SK-MEL-5 (cell line): ENCODE measurements around the gene TTC7B. TPM values are rescaled to one million over a fixed set of nuclear protein-coding genes. Genes with fewer than 3 reads are reported as not detected.

ENCODE experiments used
- DNase-seq: peaks from one replicate; pipeline ENCODE4 v3.0.0-alpha.2; 2016; ENCODE audit warnings: low read depth, low spot score
- in situ Hi-C: cut with HindIII; loops from 2 replicates; pipeline ENCODE4 v1.10.0; 2016; ENCODE audit warnings: low sequenced_read_pairs, high pct_unique_total_duplicates, low pct_unique_long_range_greater_than_20kb
- total RNA-seq: library from RNA; depleted of rRNA; stranded (reverse); fragments of >200 nt; shearing (Covaris generic); gene quantifications from 2 replicates; pipeline ENCODE4 v1.2.3, GENCODE V29; 2014

Gene TTC7B
- total RNA-seq, 1 experiment from 2014 or later = 31.1 TPM

- DNase-seq = no peak
- in situ Hi-C loops = no loop called here
These were observed 219.5 kb downstream of the TTC7B start for GRCh38 chr14:90596733-90597132.

GRCh38 chr14:90593254-90594040, 222.8 kb downstream of the TTC7B start:
- DNase-seq = no peak
- in situ Hi-C loops = no loop called here

GRCh38 chr14:90592655-90593054, 223.6 kb downstream of the TTC7B start:
- in situ Hi-C loops = no loop called here

GRCh38 chr14:90587918-90588317, 228.3 kb downstream of the TTC7B start:
- DNase-seq = no peak
- in situ Hi-C loops = no loop called here

More at GRCh38 chr14:90592655-90593054, 223.6 kb downstream of the TTC7B start:
- no peak for DNase-seq

- DNase-seq = no peak
- in situ Hi-C loops = no loop called here
These were observed 228.8 kb downstream of the TTC7B start for GRCh38 chr14:90587252-90587910.

- in situ Hi-C loops = no loop called here
These were observed 231.1 kb downstream of the TTC7B start for GRCh38 chr14:90585106-90585505.

GRCh38 chr14:90583916-90584605, 232.2 kb downstream of the TTC7B start:
- DNase-seq = no peak
- in situ Hi-C loops = no loop called here

More at GRCh38 chr14:90585106-90585505, 231.1 kb downstream of the TTC7B start:
- DNase-seq = no peak

- in situ Hi-C loops = no loop called here
- no peak for DNase-seq
These were observed 232.8 kb downstream of the TTC7B start for GRCh38 chr14:90583427-90583826.

- in situ Hi-C loops = no loop called here
- DNase-seq = no peak
These were observed 234.1 kb downstream of the TTC7B start for GRCh38 chr14:90582166-90582565.

GRCh38 chr14:90581745-90582144, 234.5 kb downstream of the TTC7B start:
- no peak for DNase-seq
- in situ Hi-C loops = no loop called here

- in situ Hi-C loops = no loop called here
- no peak for DNase-seq
These were observed 235.6 kb downstream of the TTC7B start for GRCh38 chr14:90580377-90581335.

- in situ Hi-C loops = no loop called here
- DNase-seq = no peak
These were observed 236.4 kb downstream of the TTC7B start for GRCh38 chr14:90579816-90580215.

- in situ Hi-C loops = no loop called here
- DNase-seq = no peak
These were observed 237.1 kb downstream of the TTC7B start for GRCh38 chr14:90579088-90579487.

- no peak for DNase-seq
- in situ Hi-C loops = no loop called here
These were observed 237.8 kb downstream of the TTC7B start for GRCh38 chr14:90578283-90578985.

- in situ Hi-C loops = no loop called here
- DNase-seq = no peak
These were observed 238.5 kb downstream of the TTC7B start for GRCh38 chr14:90577661-90578282.

- in situ Hi-C loops = no loop called here
- no peak for DNase-seq
These were observed 239.1 kb downstream of the TTC7B start for GRCh38 chr14:90576981-90577660.
